GM12875 (cell line): Measurements from ENCODE around the gene NAV2.

Source experiments
- H3K4me3 ChIP-seq: one replicate; pipeline ENCODE4 v1.5.1; 2011; ENCODE audit warnings: low read depth, low read length, control low read depth
- TF ChIP-seq, protein P1 (sequence below): IDR thresholded peaks from 2 replicates; pipeline ENCODE4 v1.5.1; 2011; ENCODE audit warnings: low read depth, mild to moderate bottlenecking, control low read depth, inconsistent platforms, low read length, moderate library complexity, borderline replicate concordance; ENCODE audit not compliant: insufficient read depth

The NAV2 gene

DNA sequence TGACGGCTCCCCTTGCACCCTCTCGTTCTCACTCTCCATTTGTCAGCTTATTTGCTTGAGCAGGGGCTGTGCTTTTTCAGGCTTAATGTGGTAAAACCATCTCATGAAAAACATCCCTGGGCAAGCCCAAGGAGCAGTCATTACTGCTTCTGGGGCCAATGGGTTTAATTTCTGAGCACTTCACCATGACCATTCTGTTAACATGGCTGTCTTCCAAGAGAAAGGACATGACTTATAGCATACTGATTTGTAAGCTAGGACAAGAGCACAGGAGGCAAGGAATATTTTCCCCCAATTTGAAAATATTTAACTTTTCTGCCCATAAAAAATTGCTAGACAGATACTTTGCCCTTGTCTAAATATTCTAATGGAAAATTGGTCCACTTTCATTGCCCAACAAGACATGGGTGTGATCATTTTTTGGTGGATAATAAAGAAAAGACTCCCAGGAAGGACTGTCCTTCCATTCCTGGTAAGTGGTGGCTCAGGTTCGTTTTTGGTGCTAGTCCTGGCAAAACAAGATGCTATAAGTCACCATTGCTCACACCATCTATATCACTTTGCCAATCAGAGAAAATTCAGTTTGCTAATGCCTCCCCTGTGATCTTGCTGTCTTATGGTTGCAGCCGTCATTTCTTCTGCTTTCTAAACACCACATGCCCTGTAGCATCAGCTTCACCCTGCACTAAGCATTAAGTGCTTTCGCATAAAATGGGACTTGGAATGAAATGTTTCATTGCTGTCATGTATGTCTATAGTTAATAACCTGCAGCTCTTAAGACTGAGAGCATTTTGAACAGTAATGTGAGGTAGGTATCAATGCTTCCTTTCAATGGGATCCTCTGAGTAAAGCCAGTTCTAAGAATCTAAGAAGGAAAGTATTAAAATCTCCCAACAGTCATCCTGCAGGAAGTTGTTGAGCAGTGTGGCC, 339.1 kb downstream of the NAV2 start:
- H3K4me3 ChIP-seq, result no peak overlapping the region
- TF ChIP-seq, protein P1, sequence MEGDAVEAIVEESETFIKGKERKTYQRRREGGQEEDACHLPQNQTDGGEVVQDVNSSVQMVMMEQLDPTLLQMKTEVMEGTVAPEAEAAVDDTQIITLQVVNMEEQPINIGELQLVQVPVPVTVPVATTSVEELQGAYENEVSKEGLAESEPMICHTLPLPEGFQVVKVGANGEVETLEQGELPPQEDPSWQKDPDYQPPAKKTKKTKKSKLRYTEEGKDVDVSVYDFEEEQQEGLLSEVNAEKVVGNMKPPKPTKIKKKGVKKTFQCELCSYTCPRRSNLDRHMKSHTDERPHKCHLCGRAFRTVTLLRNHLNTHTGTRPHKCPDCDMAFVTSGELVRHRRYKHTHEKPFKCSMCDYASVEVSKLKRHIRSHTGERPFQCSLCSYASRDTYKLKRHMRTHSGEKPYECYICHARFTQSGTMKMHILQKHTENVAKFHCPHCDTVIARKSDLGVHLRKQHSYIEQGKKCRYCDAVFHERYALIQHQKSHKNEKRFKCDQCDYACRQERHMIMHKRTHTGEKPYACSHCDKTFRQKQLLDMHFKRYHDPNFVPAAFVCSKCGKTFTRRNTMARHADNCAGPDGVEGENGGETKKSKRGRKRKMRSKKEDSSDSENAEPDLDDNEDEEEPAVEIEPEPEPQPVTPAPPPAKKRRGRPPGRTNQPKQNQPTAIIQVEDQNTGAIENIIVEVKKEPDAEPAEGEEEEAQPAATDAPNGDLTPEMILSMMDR, result no peak

- no peak overlapping the region for H3K4me3 ChIP-seq
- TF ChIP-seq, protein P1, result no peak
Measured at GRCh38 chr11:20053572-20053971, 340.9 kb downstream of the NAV2 start.

DNA sequence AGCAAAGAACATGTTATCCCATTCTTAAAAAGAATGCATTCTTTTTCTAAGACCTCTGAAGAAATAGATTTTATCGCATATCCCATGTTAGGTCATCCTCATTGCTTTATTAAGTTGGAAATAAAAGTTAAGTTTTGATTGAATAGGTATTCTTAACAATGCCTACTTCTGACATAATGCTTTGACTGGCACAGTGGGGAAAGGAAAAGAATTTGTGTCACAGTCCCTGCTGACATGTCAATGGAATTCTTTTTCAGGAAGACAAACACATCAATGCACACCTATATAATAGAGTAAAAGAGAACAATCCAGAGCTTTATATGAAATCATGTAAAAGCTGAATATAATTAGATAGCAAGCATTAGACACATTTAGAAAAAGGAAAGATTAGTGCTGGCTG, 341.9 kb downstream of the NAV2 start:
- TF ChIP-seq, protein P1, result no peak
- H3K4me3 ChIP-seq, result no peak overlapping the region

- H3K4me3 ChIP-seq, result no peak overlapping the region
- TF ChIP-seq, protein P1, result no peak
Measured at GRCh38 chr11:20055312-20055711, 342.7 kb downstream of the NAV2 start.

GRCh38 chr11:20056109-20056949, 343.7 kb downstream of the NAV2 start:
- no peak overlapping the region for H3K4me3 ChIP-seq

GRCh38 chr11:20056950-20057943, 344.6 kb downstream of the NAV2 start:
- TF ChIP-seq, protein P1, result no peak
- H3K4me3 ChIP-seq, result no peak overlapping the region

More at GRCh38 chr11:20056109-20056949, 343.7 kb downstream of the NAV2 start:
- TF ChIP-seq, protein P1, result no peak
